ENCODE measurements around the gene PSMC3.

- TF ChIP-seq CTCF (conservative IDR thresholded peaks at IDR 0.05; ENCODE audit: low read depth, low read length), result no peak
- TF ChIP-seq EZH2 (IDR thresholded peaks at IDR 0.05; ENCODE audit: borderline replicate concordance, low read depth, low read length, poor library complexity, severe bottlenecking), result no peak
Measured at GRCh38 chr11:47378010-47378835, 48.0 kb downstream of the PSMC3 start, which contains the start of gene SPI1.

All from A673 (cell line).